ENCODE data around the gene WEE1.

Gene WEE1

GRCh38 chr11:9566561-9567063 lies 6.9 kb upstream of the WEE1 start:
- DNase-seq, result no peak

GRCh38 chr11:9567401-9567800 lies 6.1 kb upstream of the WEE1 start:
- no peak for DNase-seq

- DNase-seq, result no peak
Measured at GRCh38 chr11:9568161-9568853, 5.2 kb upstream of the WEE1 start.

- DNase-seq, result peak in 2 of 56 donors; percentile 2 to 16
Measured at GRCh38 chr11:9568854-9569587, 4.4 kb upstream of the WEE1 start.

GRCh38 chr11:9569588-9570164 lies 3.8 kb upstream of the WEE1 start:
- no peak for DNase-seq

- DNase-seq, result no peak
Measured at GRCh38 chr11:9570313-9571025, 3.0 kb upstream of the WEE1 start.

- no peak for DNase-seq
Measured at GRCh38 chr11:9571071-9571762, 2.3 kb upstream of the WEE1 start.

GRCh38 chr11:9571763-9572115 lies 1.7 kb upstream of the WEE1 start:
- DNase-seq, result no peak

GRCh38 chr11:9573775-9574621 lies 528 bp downstream of the WEE1 start:
- peak in 4 of 56 donors; percentile 30 to 62 (median 43) for DNase-seq

GRCh38 chr11:9574622-9575259 lies 1.3 kb downstream of the WEE1 start:
- DNase-seq, result peak in 1 of 56 donors; percentile 8

- no peak for DNase-seq
Measured at GRCh38 chr11:9575260-9576240, 2.1 kb downstream of the WEE1 start.

- no peak for DNase-seq
Measured at GRCh38 chr11:9576701-9577381, 3.4 kb downstream of the WEE1 start.

GRCh38 chr11:9577556-9577955 lies 4.1 kb downstream of the WEE1 start:
- no peak for DNase-seq

GRCh38 chr11:9580894-9581293 lies 7.4 kb downstream of the WEE1 start:
- no peak for DNase-seq

- no peak for DNase-seq
Measured at GRCh38 chr11:9581556-9582161, 8.2 kb downstream of the WEE1 start.

- DNase-seq, result no peak
Measured at GRCh38 chr11:9590717-9591116, 17.2 kb downstream of the WEE1 start.

- DNase-seq, result no peak
Measured at GRCh38 chr11:9594267-9595046, 21.0 kb downstream of the WEE1 start.
